Mesenteric fat pad (tissue), 1 donor: Measurements from ENCODE around the gene LDLRAD3. TPM values are rescaled to one million over a fixed set of nuclear protein-coding genes. Genes with fewer than 3 reads are reported as not detected.

Experiments
- DNase-seq: peaks from one replicate; pipeline ENCODE4 v3.0.0-alpha.2; 2020; ENCODE audit warnings: low spot score
- total RNA-seq: library from RNA; stranded (reverse); fragmentation: NEBNext Ultra II Directional; extraction: Animal tissue kit (Norgen Biotek cat#: 25700); gene quantifications from one replicate; pipeline ENCODE4 v1.2.1, GENCODE V29; 2021
- donor health status: DM: yes; HTN: yes; CAD: no.

Gene LDLRAD3
- total RNA-seq, 1 donor from 2014 or later: 69.2 TPM

DNA sequence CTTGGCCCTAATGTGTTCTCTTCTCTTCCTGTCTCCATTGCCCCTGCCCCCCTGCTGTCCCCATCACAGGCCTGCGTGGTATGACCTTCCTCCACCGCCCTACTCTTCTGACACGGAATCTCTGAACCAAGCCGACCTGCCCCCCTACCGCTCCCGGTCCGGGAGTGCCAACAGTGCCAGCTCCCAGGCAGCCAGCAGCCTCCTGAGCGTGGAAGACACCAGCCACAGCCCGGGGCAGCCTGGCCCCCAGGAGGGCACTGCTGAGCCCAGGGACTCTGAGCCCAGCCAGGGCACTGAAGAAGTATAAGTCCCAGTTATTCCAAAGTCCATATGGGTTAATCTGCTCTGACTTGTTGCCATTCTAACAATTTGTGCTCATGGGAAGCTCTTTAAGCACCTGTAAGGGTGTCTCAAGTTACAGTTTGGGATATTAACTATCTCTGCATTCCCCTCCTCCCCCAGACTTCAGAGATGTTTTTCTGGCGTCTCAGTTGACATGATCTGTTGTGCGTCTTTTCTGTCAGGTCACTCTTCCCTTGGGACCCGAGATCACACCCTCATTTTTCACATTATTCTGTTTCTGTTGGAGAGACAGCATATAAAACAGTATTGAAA lies 285.3 kb downstream of the LDLRAD3 start:
- DNase-seq: no peak

DNA sequence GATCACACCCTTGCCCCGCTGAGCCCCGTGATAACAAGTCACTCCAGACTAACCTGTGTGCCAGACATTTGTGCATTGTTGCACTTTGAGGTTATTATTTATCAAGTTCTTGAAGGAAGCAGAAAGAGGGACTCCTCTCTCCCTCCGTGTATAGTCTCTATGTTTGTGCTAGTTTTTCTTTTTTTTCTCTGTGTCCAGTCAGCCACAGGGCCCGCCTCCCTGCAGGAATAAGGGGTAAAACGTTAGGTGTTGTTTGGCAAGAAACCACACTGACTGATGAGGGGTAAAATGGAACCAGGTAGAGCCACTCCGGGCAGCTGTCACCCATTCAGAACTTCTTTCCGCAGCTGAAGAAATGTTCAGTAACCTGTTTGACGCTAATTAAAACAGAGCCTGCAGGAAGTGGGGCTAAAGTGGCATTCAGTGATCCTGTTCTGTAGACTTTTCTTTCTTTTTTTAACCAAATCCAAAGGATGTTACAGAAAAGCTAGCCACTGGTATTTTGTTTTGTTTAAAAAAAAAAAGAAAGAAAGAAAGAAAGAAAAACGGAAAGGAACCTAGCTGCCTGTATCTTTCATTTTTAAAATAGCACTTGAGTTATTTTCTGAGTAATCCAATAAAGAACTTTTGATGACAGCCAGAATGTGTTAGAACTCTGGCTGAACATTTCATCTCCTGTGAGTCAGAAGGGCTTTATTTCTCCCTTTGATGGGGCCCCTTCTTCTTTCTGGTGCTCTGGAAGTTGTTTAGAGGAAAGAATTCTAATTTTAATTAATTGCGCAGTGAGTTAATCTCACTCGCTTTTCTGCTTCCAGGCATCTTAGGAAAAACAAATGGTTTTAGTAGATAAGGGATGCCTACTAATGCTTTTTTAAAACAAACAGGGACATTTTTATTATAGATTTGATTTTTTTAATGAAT lies 287.2 kb downstream of the LDLRAD3 start:
- DNase-seq: no peak

DNA sequence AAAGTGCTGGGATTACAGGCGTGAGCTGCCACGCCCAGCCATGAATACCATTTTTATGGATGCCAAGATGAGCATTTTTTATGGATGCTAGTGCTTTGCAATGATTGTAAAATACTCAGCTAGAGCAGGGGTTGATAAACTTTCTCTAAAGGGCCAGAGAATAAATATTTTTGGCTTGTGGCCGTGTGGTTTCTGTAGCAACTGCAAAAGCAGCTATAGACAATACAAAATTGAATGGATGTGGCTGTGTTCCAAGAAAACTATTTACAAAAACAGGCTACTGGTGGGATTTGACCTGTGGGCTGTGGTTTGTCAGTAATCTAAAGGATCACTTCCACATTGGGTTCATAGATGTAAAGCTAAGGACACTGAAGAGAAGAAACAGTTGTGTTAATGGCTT lies 289.3 kb downstream of the LDLRAD3 start:
- DNase-seq: no peak

DNA sequence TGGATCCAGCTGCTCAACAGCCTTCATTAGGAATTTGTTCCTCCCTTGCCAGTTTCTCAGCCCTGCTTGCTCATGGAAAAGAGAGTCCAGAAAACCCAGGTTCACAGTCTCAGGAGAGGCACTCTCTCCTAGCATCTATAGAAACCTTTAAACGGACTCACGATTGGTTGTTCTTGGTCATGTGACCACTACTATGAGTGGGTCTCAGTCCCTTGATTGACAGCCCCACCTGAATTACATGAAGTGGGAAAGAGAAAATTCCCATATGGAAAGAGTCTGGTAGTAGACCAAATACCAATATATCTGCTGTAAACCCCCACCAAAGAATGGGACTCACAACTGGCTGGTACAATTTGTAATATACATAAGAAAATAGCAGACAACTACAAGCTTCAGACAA lies 291.0 kb downstream of the LDLRAD3 start:
- no peak for DNase-seq

DNA sequence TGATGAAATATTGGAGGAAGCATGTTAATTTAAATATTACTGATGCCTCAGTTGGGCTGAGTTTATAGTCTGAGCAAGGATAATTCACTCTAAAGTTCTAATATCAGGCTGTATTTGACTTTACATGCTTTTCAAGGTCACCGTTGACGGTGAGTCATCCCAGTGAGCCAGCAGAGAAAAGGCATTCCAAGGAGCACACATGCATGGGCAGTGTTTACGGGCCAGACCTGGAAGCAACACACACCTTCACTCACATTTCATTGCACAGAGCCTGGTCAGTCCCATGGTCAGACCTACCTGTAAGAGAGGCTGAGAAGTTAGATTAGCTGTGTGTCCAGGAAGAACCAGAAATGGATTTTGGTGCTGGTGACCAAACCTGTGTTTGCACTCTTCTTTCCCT lies 291.9 kb downstream of the LDLRAD3 start:
- DNase-seq: no peak

DNA sequence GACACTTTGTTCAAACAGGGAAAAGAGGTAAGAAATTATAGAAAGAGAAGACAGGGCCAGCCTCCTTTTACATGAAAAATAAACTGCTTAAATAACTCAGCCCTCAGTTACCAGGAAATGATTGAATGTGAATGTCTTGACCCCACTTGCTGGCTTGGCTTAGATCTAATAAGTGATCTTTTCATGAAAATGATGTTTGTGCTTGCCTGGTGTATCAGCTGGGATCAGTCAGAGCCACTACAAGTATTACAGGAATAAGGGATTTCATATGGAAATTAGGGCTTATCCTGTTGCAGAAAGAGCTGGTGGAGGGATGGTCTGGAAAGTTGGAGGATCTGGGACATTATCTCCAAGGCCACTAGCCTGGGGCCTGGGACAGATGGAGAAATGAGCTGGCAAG lies 293.5 kb downstream of the LDLRAD3 start:
- no peak for DNase-seq

DNA sequence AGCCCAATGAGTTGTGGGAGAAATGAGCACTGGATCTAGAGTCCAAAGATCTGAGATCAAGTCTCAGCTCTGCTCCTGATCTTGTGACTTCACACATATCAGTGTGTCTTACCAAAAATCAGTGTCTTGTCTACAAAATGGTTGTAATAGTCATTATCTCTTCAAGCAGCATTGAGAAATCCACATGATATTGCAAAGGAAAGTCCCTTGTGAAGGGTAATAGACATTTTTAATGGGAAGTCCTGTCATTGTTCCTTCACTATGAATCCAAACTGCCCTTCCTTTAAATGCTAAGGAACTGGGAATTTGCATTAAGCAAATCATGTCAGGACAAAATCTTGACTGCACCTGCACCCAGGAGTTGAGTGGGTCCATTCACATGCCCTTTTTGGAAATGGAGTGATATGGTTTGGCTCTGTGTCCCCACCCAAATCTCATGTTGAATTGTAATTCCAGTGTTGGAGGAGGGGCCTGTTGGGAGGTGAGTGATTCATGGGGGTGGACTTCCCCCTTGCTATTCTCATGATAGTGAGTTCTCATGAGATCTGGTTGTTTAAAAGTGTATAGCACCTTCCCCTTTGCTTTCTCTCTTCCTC lies 294.3 kb downstream of the LDLRAD3 start:
- DNase-seq: no peak

DNA sequence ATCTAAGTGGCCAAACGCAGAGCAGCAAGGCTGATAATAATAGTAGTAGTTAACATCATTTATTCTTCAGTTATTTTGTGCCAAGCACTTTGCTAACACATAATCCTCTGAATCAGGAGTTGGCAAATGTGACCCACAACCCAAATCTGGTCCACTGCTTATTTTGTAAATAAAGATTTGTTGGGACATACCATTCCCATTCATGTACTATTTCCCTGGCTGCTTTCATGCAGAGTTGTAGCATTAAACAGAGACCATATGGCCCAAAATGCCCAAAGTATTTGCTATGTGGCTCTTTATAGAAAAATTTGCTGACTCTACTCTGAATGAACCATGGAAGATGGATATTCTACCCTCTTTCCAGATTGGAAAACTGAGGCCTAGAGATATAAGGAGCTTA lies 295.0 kb downstream of the LDLRAD3 start:
- DNase-seq: no peak

DNA sequence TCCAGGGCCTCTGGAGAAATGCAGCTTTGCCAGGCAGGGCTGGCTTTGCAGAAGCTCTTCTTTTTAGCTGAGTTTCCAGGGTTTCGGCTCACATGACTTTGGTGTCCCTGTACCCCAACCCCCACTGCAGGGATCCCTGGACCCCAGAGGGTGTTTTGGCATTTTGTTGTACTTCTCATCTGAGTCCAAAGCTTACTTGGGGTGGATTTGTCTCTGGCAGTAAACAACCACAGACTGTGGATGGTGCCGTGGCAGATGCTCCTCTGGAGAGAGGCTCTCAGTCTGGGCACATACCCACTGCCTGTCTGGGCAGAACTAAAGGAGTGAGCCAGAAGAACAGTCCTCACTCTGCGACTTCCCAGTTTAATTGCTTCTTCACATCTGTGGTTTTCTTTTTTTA lies 295.8 kb downstream of the LDLRAD3 start:
- no peak for DNase-seq

DNA sequence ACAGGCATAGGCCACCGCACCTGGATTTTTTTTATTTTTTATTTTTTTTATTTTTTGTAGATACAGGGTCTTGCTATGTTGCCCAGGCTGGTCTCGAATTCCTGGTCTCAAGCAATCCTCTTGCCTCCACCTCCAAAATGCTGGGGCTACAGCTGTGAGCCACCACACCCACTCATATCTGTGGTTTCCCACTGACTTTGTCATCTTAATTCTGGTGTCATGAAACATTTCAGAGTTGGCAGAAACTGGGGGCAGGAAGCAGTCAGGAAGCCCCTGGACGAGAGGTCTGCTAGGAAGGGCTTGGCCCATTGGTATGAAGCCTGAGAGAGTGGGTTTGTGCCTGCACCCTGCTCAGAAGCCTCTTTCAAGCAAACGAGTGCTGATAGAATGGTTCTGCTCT lies 296.3 kb downstream of the LDLRAD3 start:
- no peak for DNase-seq

DNA sequence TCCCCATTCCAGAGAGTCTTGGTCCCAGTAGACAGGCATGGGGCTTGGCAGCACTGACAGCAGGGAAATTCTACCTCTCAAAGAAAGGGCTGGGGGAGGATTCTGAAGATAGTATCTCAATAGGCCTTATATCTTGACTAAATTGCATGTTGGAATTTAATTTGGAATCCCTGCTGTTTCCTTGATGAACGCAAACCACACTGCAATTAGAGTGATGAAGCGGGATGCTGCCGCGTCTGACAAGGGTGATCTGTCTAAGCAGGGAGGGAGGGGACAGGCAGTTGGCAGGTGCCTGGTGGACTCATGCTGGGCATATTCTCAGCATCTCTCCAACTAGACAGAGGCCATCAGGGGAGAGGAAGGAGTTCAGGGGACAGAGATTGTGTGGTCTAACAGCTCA lies 296.9 kb downstream of the LDLRAD3 start:
- DNase-seq: no peak

DNA sequence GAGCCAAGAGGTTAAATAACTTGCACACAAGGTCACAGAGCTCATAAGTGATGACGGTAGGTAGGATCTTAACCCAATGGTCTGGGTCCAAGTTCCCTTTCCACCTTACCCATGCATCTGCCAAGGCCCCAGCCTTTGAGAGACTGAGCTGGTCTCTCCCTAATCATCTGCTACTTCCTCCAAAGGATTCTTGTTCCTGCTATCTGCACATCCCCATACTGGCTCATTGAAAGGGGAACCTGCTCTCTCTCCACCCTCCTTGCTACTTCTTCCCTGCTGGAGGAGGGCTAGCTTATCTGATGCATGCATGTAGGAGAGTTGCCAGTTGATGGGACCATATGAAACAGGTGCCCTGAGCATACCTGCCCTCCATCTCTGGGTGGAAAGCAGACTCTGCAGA lies 297.6 kb downstream of the LDLRAD3 start:
- DNase-seq: no peak

DNA sequence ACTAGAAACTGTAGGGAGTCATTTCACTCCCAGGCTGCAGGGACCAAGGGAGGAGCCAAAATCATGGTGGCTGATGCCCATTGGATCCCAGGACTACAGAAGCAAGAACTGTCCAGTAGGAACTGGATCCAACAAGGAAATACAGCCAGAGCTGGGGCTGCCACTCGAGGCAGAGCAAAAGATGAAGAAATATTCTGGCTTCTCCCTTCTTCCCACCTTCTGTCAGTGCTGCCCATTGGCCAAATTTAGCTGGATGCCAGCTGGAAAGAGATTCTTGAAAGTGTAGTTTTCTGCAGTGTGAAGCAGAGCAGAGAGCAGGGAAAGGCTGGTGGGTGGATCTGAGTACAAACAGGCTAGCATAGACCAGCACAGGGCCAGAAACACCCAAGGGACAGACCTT lies 299.8 kb downstream of the LDLRAD3 start:
- no peak for DNase-seq

DNA sequence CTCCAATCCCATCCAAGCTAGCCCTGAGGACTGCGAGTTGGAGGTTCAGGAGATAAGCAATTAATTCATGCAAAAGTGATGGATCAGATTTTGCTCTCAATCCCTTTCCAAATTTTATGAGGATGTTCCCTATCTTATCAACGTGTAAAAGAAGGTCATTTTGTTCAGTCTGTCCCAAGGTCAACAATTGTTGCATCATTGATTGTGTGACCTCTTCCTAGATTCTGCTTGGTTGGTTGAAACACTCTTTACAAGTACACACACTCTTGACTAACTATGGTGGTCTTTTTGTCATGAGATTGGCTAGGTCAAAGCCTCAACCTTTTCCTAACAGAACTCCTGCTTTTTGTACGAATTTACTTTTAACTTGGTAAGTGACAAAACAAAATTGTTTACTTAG lies 303.6 kb downstream of the LDLRAD3 start:
- DNase-seq: no peak

DNA sequence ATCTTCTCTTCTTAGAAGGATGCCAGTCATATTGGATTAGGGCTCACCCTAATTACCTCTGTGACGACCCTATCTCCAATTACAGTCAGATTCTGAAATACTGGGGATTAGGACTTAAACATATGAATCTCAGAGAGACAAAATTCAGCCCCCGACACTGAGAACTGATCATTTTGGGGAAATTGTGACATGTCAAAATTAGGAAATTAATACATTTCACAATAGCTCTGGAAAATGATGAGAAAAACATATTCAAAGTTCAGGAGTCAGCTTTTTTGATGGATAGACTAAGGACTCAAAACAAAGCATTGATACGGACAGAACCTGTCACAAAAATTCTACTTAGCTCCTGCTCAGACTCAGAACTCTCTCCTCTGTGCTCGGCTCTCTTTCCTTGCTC lies 304.6 kb downstream of the LDLRAD3 start:
- DNase-seq: no peak

DNA sequence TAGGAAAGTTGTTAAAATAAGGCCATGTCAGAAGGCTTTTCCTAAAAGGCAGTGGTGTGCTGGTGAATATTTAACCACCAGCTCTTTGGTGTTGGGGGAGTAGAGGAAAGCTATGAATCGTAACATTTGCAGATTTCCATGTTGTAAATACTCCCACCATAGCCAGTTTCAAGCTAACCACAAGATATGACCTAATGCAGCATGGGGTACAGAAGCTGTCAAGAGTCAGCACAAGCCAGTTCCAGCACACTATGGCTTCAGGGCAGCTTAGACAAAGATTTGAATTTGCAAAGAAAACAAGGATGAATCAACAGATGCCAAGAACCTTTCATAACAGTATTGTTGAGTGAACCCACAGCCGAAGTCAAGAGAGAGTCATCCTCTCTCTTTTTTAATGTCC lies 305.4 kb downstream of the LDLRAD3 start:
- no peak for DNase-seq

DNA sequence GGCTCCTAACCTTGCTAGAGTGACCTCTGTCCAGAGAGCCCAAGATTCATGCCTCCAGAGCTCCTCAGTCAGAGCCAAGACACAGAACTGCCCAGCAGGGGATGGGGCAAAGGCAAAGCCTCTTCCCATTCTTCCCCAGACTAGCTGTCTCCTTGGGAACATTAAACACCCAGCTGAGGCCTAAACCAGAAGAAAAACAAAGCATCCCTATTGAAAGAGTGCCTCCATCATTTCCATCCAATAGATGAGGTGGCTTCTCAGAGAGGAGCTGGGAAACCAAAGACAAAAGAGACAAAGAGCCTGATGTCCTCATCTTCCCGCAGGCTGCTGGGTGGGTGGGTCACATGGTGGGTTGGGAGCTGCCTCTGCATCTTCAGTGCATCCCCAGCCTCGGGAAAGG lies 308.0 kb downstream of the LDLRAD3 start:
- DNase-seq: no peak

DNA sequence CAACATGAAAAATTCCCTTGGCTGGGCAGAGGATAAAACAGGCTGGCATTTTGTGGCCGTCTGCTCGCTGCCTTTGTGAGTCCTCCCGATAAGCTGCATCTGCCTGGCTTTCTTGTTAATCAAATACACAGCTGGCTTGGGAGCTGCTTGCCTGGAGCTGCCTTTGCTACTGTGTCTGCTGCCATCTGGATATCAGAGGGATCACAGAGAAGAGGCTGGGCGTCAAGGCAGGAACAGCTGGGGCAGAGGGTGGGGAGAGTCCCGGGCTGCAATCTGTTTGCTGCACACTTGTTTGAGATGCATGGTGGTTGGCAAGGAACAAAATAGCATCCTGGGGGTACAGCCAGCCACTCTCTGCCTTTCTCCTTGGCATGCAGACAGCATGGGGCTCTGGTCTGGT lies 309.4 kb downstream of the LDLRAD3 start:
- no peak for DNase-seq

DNA sequence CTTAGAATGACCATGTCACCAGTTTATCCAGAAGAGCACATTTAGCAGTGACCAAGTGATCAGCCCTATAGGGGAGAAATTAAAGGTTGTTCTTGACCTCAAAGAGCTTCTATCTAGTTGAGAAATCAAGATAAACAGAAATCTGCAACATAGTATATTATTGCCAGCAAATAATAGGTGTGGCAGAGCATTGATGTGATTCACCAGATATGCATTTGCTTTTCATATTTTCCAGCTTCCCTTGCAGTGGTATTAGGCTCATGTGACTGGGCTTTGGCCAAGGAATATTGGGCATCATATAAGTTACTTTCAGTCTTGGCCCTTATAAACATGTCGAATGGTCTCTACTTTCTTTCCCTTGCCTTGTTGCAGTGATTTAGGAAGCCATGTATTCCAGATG lies 310.9 kb downstream of the LDLRAD3 start:
- DNase-seq: no peak

DNA sequence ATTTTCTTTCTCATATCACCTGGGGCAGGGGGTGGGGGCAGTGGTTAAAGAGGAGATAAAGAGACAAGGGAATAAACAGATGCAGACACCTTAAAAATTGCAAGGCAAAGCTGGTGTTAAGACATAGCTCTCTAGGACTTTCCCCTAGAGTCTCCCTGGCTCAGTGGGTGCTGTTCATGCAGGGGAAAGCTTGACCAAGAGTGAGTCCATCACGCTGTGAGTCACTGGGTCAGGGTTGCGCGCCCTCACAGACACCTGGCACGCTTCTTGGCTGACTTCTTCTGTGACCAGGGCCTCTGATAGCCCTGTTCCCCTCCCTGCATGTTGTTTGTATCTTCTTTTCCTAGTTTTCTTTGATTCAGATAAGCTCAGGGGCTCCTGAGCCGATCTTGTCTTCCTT lies 313.5 kb downstream of the LDLRAD3 start:
- DNase-seq: no peak

DNA sequence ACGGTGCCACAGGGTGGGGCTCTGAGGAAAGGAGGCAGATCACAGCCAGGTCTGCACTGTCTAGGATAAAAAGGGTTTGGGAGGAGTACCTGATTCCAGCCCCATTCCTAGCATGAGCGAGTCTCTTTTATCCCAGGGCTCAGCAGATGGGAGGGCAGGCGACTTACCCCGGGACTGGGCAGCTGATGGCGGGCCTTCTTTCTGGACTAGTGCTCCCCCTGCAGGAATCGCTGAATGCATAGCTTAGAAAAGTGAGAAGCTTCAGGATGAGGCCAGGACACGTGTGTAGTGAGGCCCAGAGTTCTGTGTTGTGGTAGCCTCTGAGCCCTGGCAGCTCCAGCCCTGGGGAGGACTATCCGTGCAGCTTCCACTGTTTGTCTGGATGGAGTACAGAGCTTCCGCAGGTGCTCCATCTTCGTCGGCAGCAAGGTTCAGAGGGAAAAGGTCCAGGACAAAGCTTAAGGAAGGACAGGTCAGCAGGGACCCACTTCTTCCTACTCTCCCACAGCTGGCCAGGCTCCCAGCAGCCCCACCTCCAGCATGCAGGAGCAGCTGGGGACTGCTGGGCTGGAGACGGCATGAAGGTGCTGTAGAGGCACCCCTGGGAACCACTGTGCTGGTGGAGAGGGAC lies 315.0 kb downstream of the LDLRAD3 start:
- DNase-seq: no peak

DNA sequence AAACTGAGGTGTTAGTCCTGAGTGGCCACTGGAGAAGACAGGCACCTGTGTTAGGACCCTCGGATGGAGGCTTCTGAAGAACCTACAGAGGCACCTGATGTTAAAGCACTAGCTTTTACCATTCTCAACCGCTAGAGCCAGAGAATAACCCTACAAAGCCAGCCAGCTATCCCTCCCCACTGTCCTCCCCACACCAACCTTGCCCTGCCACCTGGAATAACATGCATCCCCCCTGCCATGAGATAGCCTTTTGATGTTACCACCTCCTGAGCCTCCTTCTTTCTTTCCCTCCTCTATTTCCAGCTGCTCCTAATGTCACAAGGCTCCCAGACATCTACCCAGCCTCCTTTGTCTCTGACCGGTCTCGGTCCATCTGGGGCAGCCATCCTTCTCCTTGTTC lies 317.2 kb downstream of the LDLRAD3 start:
- DNase-seq: no peak
